ENCODE results near the gene PRMT2. TPM values are rescaled to one million over a fixed set of nuclear protein-coding genes. Genes with fewer than 3 reads are reported as not detected.
A peak's percentile ranks its signal among the peaks of the same experiment; 100 is the strongest.

PRMT2 gene
- total and polyA plus RNA-seq, 8 donors, result 91.7 to 153 (median 141) TPM

DNA sequence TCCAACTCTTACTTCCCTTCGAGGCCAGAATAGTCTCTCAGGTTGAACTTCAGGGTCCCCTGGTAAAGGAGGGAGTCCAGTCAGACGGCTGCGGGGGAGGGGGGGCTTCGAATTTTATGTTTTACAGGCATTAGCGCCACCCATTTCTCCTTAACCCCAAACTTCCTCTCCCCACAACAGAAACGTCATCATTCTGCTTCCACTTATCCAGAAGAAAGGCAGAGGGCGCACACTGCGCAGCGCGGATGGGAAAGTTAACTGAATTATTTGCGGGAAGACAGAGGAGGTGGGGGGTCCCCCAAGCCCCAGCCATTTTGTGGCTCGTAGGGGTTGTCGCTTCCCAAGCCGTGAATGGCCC, 529 bp upstream of the PRMT2 start:
- intact Hi-C loops (cut with DNase I), result no loop called here
- ATAC-seq (peak; percentile 64), DNase-seq (peak in 3 of 4 donors; percentile 74 to 96 (median 85))
- Histone ChIP-seq H3K9me3 (no peaks in the 10 kb centered on the region), H3K27ac (peak overlapping the region; percentile 98 to 99), H3K4me1 (peaks cover 32 to 41% of the 10 kb centered on the region in 2 donors), H3K36me3 (no peaks in the 10 kb centered on the region), H3K4me3 (peak overlapping the region; percentile 86 to 91), H3K27me3 (no peaks in the 10 kb centered on the region)
- TF ChIP-seq, protein P1, sequence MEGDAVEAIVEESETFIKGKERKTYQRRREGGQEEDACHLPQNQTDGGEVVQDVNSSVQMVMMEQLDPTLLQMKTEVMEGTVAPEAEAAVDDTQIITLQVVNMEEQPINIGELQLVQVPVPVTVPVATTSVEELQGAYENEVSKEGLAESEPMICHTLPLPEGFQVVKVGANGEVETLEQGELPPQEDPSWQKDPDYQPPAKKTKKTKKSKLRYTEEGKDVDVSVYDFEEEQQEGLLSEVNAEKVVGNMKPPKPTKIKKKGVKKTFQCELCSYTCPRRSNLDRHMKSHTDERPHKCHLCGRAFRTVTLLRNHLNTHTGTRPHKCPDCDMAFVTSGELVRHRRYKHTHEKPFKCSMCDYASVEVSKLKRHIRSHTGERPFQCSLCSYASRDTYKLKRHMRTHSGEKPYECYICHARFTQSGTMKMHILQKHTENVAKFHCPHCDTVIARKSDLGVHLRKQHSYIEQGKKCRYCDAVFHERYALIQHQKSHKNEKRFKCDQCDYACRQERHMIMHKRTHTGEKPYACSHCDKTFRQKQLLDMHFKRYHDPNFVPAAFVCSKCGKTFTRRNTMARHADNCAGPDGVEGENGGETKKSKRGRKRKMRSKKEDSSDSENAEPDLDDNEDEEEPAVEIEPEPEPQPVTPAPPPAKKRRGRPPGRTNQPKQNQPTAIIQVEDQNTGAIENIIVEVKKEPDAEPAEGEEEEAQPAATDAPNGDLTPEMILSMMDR (IDR thresholded peaks at IDR 0.05), result peak in 1 of 2 donors; percentile 2

DNA sequence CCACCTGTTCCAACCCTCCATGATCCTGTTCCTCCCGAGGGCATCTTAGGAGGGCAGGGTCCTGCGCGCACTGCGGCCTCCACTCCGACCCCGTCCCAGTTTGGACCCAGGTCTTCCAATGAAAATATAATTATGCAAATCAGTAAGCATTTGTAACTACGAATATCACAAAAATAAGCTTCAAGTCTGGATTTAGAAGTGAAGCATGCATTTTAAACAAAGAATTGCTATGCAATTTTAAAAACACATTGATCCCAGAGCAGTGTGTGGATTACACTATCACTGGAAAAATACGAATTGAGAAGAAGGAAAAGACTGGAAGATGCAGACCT, 673 bp downstream of the PRMT2 start:
- ATAC-seq, result no peak
- Histone ChIP-seq H3K9me3 (no peaks in the 10 kb centered on the region), H3K27ac (peak overlapping the region; percentile 98 to 99), H3K4me3 (peak overlapping the region; percentile 86 to 91), H3K27me3 (no peaks in the 10 kb centered on the region), H3K36me3 (peaks cover 0 to 8% of the 10 kb centered on the region in 2 donors), H3K4me1 (peaks cover 33 to 42% of the 10 kb centered on the region in 2 donors)
- intact Hi-C loops (cut with DNase I), result no loop called here
- TF ChIP-seq, protein P1 (IDR thresholded peaks at IDR 0.05), result no peak
- DNase-seq, result no peak

DNA sequence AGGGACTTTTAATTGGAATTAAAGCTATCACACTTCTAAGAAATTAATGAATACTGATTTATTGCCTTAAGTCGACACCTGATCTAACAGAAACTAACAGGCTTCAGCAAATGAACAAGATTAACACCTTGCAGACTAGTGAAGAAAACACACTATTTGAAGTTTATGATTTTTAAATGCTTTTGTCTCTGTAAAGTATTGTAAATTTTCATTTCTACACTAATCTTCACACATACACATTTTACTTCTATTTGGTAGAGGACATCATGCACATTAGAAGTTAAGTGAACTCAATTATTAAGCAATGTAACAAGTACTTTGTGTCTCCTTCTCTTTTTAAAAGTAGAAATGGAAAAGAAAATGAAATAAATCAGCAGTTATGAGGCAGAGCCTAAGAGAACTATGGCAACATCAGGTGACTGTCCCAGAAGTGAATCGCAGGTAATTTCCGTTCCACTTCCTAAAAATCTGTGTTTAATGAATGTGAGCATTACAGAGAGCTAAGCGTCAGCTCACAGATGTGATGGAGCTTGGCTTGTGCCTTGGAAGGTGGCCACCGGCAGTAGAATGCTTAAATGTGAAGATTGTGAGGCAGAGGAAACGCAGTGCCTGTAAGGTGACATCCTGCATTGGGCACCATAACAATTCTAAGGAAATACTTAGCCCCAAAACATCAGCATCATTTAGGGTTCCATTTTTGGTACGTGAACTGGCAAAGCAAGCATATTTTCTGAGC, 1.2 kb downstream of the PRMT2 start:
- Histone ChIP-seq H3K4me1 (peaks cover 33 to 42% of the 10 kb centered on the region in 2 donors), H3K9me3 (no peaks in the 10 kb centered on the region), H3K4me3 (peak overlapping the region; percentile 86 to 91), H3K27ac (peak overlapping the region; percentile 98 to 99), H3K27me3 (no peaks in the 10 kb centered on the region), H3K36me3 (peaks cover 0 to 14% of the 10 kb centered on the region in 2 donors)
- TF ChIP-seq, protein P1 (IDR thresholded peaks at IDR 0.05), result no peak
- intact Hi-C loops (cut with DNase I), result no loop called here
- no peak for ATAC-seq
- DNase-seq, result no peak

GRCh38 chr21:46637952-46638746, 2.7 kb downstream of the PRMT2 start:
- DNase-seq (no peak), ATAC-seq (no peak)
- intact Hi-C loops (cut with DNase I), result no loop called here
- no peaks in the 10 kb centered on the region for H3K27me3 ChIP-seq
- peaks cover 0 to 27% of the 10 kb centered on the region in 2 donors for H3K36me3 ChIP-seq
- peaks cover 33 to 42% of the 10 kb centered on the region in 2 donors for H3K4me1 ChIP-seq
- H3K27ac ChIP-seq, result peak overlapping the region in 1 of 2 donors; percentile 16
- peak overlapping the region in 1 of 2 donors; percentile 86 for H3K4me3 ChIP-seq
- H3K9me3 ChIP-seq, result no peaks in the 10 kb centered on the region
- TF ChIP-seq, protein P1 (IDR thresholded peaks at IDR 0.05), result no peak

Data from left lung (tissue), 10 donors.